Measurements from ENCODE around the gene ARHGAP8. TPM values are rescaled to one million over a fixed set of nuclear protein-coding genes. Genes with fewer than 3 reads are reported as not detected.

The ARHGAP8 gene
- total RNA-seq, 2 donors from 2014 or later: 2.3 TPM; not detected in 1

GRCh38 chr22:44718418-44718817 lies 34.0 kb upstream of the ARHGAP8 start:
- peak overlapping the region; percentile 36 for H3K4me3 Mint-ChIP-seq
- H3K4me1 Mint-ChIP-seq: peaks cover 8% of the 10 kb centered on the region
- no peak overlapping the region for H3K27ac Mint-ChIP-seq
- H3K27me3 Mint-ChIP-seq: no peaks in the 10 kb centered on the region
- peak; percentile 97 for ATAC-seq (replicated peaks)
- peaks cover 9% of the 10 kb centered on the region for H3K36me3 Mint-ChIP-seq (ENCODE audit: low read depth)
- H3K9me3 Mint-ChIP-seq: no peaks in the 10 kb centered on the region

GRCh38 chr22:44719586-44720368 lies 32.6 kb upstream of the ARHGAP8 start:
- no peak overlapping the region for H3K4me3 Mint-ChIP-seq

GRCh38 chr22:44721213-44721612 lies 31.2 kb upstream of the ARHGAP8 start:
- no peaks in the 10 kb centered on the region for H3K27me3 Mint-ChIP-seq
- peaks cover 9% of the 10 kb centered on the region for H3K36me3 Mint-ChIP-seq (ENCODE audit: low read depth)
- H3K9me3 Mint-ChIP-seq: no peaks in the 10 kb centered on the region
- H3K27ac Mint-ChIP-seq: no peak overlapping the region
- ATAC-seq (replicated peaks): no peak
- H3K4me3 Mint-ChIP-seq: no peak overlapping the region
- peaks cover 8% of the 10 kb centered on the region for H3K4me1 Mint-ChIP-seq

More at GRCh38 chr22:44719586-44720368, 32.6 kb upstream of the ARHGAP8 start:
- H3K36me3 Mint-ChIP-seq (ENCODE audit: low read depth): peaks cover 9% of the 10 kb centered on the region
- peak overlapping the region; percentile 66 for H3K27ac Mint-ChIP-seq
- H3K9me3 Mint-ChIP-seq: no peaks in the 10 kb centered on the region
- no peak for ATAC-seq (replicated peaks)
- H3K27me3 Mint-ChIP-seq: no peaks in the 10 kb centered on the region
- H3K4me1 Mint-ChIP-seq: peaks cover 8% of the 10 kb centered on the region

GRCh38 chr22:44722611-44723010 lies 29.8 kb upstream of the ARHGAP8 start:
- Mint-ChIP-seq H3K4me3 (no peak overlapping the region), H3K27ac (no peak overlapping the region), H3K4me1 (peaks cover 8% of the 10 kb centered on the region), H3K36me3 (ENCODE audit: low read depth) (peaks cover 9% of the 10 kb centered on the region), H3K9me3 (no peaks in the 10 kb centered on the region), H3K27me3 (no peaks in the 10 kb centered on the region)
- ATAC-seq (replicated peaks): no peak

- H3K4me3 Mint-ChIP-seq: no peak overlapping the region
- no peaks in the 10 kb centered on the region for H3K27me3 Mint-ChIP-seq
- H3K36me3 Mint-ChIP-seq (ENCODE audit: low read depth): peaks cover 2% of the 10 kb centered on the region
- H3K9me3 Mint-ChIP-seq: no peaks in the 10 kb centered on the region
- peaks cover 1% of the 10 kb centered on the region for H3K4me1 Mint-ChIP-seq
- no peak overlapping the region for H3K27ac Mint-ChIP-seq
- ATAC-seq (replicated peaks): peak; percentile 47
These were observed 28.6 kb upstream of the ARHGAP8 start for GRCh38 chr22:44723801-44724200.

- no peak for ATAC-seq (replicated peaks)
These were observed 28.0 kb upstream of the ARHGAP8 start for GRCh38 chr22:44724416-44724815.

GRCh38 chr22:44724859-44725258 lies 27.5 kb upstream of the ARHGAP8 start:
- H3K27ac Mint-ChIP-seq: no peak overlapping the region
- no peaks in the 10 kb centered on the region for H3K36me3 Mint-ChIP-seq (ENCODE audit: low read depth)
- no peaks in the 10 kb centered on the region for H3K9me3 Mint-ChIP-seq
- H3K4me3 Mint-ChIP-seq: no peak overlapping the region
- no peaks in the 10 kb centered on the region for H3K4me1 Mint-ChIP-seq
- no peak for ATAC-seq (replicated peaks)
- H3K27me3 Mint-ChIP-seq: no peaks in the 10 kb centered on the region

More at GRCh38 chr22:44724416-44724815, 28.0 kb upstream of the ARHGAP8 start:
- Mint-ChIP-seq H3K4me1 (no peaks in the 10 kb centered on the region), H3K9me3 (no peaks in the 10 kb centered on the region), H3K27me3 (no peaks in the 10 kb centered on the region), H3K36me3 (ENCODE audit: low read depth) (no peaks in the 10 kb centered on the region), H3K4me3 (no peak overlapping the region), H3K27ac (no peak overlapping the region)

- no peaks in the 10 kb centered on the region for H3K27me3 Mint-ChIP-seq
- no peaks in the 10 kb centered on the region for H3K4me1 Mint-ChIP-seq
- H3K9me3 Mint-ChIP-seq: no peaks in the 10 kb centered on the region
- no peak for ATAC-seq (replicated peaks)
- no peak overlapping the region for H3K4me3 Mint-ChIP-seq
- H3K36me3 Mint-ChIP-seq (ENCODE audit: low read depth): no peaks in the 10 kb centered on the region
- no peak overlapping the region for H3K27ac Mint-ChIP-seq
These were observed 25.9 kb upstream of the ARHGAP8 start for GRCh38 chr22:44726439-44726838.

- no peaks in the 10 kb centered on the region for H3K9me3 Mint-ChIP-seq
- no peaks in the 10 kb centered on the region for H3K4me1 Mint-ChIP-seq
- no peaks in the 10 kb centered on the region for H3K36me3 Mint-ChIP-seq (ENCODE audit: low read depth)
- H3K4me3 Mint-ChIP-seq: no peak overlapping the region
- no peak for ATAC-seq (replicated peaks)
- no peak overlapping the region for H3K27ac Mint-ChIP-seq
- H3K27me3 Mint-ChIP-seq: no peaks in the 10 kb centered on the region
These were observed 25.2 kb upstream of the ARHGAP8 start for GRCh38 chr22:44727148-44727547.

GRCh38 chr22:44727709-44728108 lies 24.7 kb upstream of the ARHGAP8 start:
- ATAC-seq (replicated peaks): no peak
- Mint-ChIP-seq H3K4me1 (no peaks in the 10 kb centered on the region), H3K36me3 (ENCODE audit: low read depth) (no peaks in the 10 kb centered on the region), H3K27me3 (no peaks in the 10 kb centered on the region), H3K9me3 (no peaks in the 10 kb centered on the region), H3K27ac (no peak overlapping the region), H3K4me3 (no peak overlapping the region)

- H3K9me3 Mint-ChIP-seq: no peaks in the 10 kb centered on the region
- H3K4me3 Mint-ChIP-seq: peak overlapping the region; percentile 20
- no peaks in the 10 kb centered on the region for H3K36me3 Mint-ChIP-seq (ENCODE audit: low read depth)
- no peaks in the 10 kb centered on the region for H3K4me1 Mint-ChIP-seq
- no peak for ATAC-seq (replicated peaks)
- H3K27ac Mint-ChIP-seq: no peak overlapping the region
- no peaks in the 10 kb centered on the region for H3K27me3 Mint-ChIP-seq
These were observed 23.5 kb upstream of the ARHGAP8 start for GRCh38 chr22:44728761-44729324.

- peak; percentile 62 for ATAC-seq (replicated peaks)
- no peak overlapping the region for H3K27ac Mint-ChIP-seq
- H3K9me3 Mint-ChIP-seq: no peaks in the 10 kb centered on the region
- H3K4me1 Mint-ChIP-seq: no peaks in the 10 kb centered on the region
- peak overlapping the region; percentile 20 for H3K4me3 Mint-ChIP-seq
- H3K36me3 Mint-ChIP-seq (ENCODE audit: low read depth): no peaks in the 10 kb centered on the region
- H3K27me3 Mint-ChIP-seq: no peaks in the 10 kb centered on the region
These were observed 22.9 kb upstream of the ARHGAP8 start for GRCh38 chr22:44729391-44730021.

- Mint-ChIP-seq H3K27ac (no peak overlapping the region), H3K4me1 (no peaks in the 10 kb centered on the region), H3K4me3 (no peak overlapping the region), H3K36me3 (ENCODE audit: low read depth) (no peaks in the 10 kb centered on the region), H3K27me3 (no peaks in the 10 kb centered on the region), H3K9me3 (no peaks in the 10 kb centered on the region)
- ATAC-seq (replicated peaks): no peak
These were observed 22.4 kb upstream of the ARHGAP8 start for GRCh38 chr22:44730022-44730393.

- H3K27me3 Mint-ChIP-seq: no peaks in the 10 kb centered on the region
- no peak overlapping the region for H3K4me3 Mint-ChIP-seq
- H3K9me3 Mint-ChIP-seq: no peaks in the 10 kb centered on the region
- no peaks in the 10 kb centered on the region for H3K36me3 Mint-ChIP-seq (ENCODE audit: low read depth)
- H3K4me1 Mint-ChIP-seq: no peaks in the 10 kb centered on the region
- no peak for ATAC-seq (replicated peaks)
- H3K27ac Mint-ChIP-seq: peak overlapping the region; percentile 37
These were observed 21.7 kb upstream of the ARHGAP8 start for GRCh38 chr22:44730490-44731356.

Measured in activated T-helper 17 cell treated with anti-CD3 and anti-CD28 coated beads, Interleukin-2, amount 50 U/mL, for 72 hours (primary cell).